ENCODE data around the gene UBE2K. TPM values are rescaled to one million over a fixed set of nuclear protein-coding genes. Genes with fewer than 3 reads are reported as not detected.
A peak's percentile ranks its signal among the peaks of the same experiment; 100 is the strongest.
"Not testable (repeated sequence)": the region's sequence is repeated elsewhere in the genome, so short reads cannot be mapped to it uniquely, and the experiment has no call there.

Gene UBE2K, protein sequence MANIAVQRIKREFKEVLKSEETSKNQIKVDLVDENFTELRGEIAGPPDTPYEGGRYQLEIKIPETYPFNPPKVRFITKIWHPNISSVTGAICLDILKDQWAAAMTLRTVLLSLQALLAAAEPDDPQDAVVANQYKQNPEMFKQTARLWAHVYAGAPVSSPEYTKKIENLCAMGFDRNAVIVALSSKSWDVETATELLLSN
- total RNA-seq: 10 to 100 TPM; 31.7 to 41.5 (median 34.3) TPM

DNA sequence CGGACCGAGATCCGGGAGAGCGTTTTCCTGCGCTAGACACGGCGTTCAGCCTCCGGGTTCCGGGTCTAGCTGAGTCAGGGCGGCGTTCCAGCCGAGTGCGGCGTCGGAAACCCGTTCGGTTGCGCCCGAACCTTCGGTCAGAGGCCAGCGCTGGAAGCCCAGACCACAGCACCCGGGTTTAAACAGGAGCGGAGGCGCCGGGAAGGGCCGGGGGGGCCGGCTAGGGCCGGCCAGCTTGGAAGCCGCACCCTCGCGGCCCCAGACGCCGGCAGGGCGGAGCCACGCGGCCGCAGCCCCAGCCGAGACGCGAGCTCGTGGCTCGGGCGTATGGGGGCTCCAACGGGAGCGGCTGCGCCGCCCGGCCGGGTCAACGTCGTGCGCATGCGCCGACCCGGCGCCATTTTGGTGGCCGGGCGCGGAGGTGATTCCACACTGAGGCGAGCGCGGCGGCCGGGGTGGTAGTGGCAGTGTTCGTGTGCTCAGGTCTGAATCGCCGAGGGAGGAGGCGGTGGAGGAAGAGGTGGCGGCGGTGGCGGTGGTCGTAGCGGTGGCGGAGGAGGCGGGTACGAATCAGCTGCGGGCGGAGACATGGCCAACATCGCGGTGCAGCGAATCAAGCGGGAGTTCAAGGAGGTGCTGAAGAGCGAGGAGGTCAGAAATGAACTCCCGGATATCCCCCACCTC lies at the start of gene UBE2K:
UBE2K (plus strand) TSS at position 397 of the 684 bp plus-strand sequence; CDS start at position 589, 192 bp downstream.
- Histone ChIP-seq H3K27me3 (no peaks in the 10 kb centered on the region), H3K36me3 (peaks cover 0 to 8% (median 3%) of the 10 kb centered on the region in 4 donors), H3K4me3 (peak within 1 kb of the TSS; percentile 85 to 92 (median 88)), H3K4me1 (peaks cover 12 to 50% (median 40%) of the 10 kb centered on the region in 4 donors), H3K9me3 (no peaks in the 10 kb centered on the region), H3K27ac (replicated peaks in 1 of 4) (peak within 1 kb of the TSS; percentile 92 to 96 (median 94))
- intact Hi-C loops (cut with DNase I): loop anchor here (2.0 to 10.0 kb wide), 4 partner anchors 56 to 279 kb away; partner anchors contain the start of genes PDS5A and UGDH
- peak; percentile 94 for DNase-seq (ENCODE audit: extremely low spot score)
- TF ChIP-seq POLR2AphosphoS5 (IDR thresholded peaks at IDR 0.05): peak; percentile 79 to 93
- TF ChIP-seq, protein P1, sequence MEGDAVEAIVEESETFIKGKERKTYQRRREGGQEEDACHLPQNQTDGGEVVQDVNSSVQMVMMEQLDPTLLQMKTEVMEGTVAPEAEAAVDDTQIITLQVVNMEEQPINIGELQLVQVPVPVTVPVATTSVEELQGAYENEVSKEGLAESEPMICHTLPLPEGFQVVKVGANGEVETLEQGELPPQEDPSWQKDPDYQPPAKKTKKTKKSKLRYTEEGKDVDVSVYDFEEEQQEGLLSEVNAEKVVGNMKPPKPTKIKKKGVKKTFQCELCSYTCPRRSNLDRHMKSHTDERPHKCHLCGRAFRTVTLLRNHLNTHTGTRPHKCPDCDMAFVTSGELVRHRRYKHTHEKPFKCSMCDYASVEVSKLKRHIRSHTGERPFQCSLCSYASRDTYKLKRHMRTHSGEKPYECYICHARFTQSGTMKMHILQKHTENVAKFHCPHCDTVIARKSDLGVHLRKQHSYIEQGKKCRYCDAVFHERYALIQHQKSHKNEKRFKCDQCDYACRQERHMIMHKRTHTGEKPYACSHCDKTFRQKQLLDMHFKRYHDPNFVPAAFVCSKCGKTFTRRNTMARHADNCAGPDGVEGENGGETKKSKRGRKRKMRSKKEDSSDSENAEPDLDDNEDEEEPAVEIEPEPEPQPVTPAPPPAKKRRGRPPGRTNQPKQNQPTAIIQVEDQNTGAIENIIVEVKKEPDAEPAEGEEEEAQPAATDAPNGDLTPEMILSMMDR (IDR thresholded peaks at IDR 0.05): peak in 1 of 3 experiments; percentile 18
- TF ChIP-seq EP300 (IDR thresholded peaks at IDR 0.05): no peak
- peak; percentile 78 for TF ChIP-seq POLR2A (IDR thresholded peaks at IDR 0.05; ENCODE audit: low read depth)
- 0% methylated on average over 16 of the region's 84 CpGs for WGBS

DNA sequence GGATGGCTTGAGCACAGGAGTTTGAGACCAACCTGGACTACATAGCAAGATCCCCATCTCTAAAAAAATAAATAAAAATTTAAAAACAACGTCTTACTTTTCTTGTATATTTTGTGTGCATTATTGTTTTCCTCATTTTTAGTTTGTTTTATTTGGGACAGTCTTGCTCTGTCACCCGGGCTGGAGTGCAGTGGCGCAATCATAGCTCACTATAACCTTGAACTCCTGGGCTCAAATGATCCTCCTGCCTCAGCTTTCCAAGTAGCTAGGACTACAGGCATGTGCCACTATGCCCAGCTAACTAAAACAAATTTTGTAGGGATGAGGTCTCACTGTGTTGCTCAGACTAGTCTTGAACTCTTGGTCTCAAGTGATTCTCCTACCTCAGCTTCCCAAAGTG lies 49.7 kb upstream of the UBE2K start:
- H3K4me3 ChIP-seq: no peak overlapping the region
- DNase-seq (ENCODE audit: extremely low spot score): no peak
- no peaks in the 10 kb centered on the region for H3K27me3 ChIP-seq
- H3K9me3 ChIP-seq: no peaks in the 10 kb centered on the region
- H3K4me1 ChIP-seq: no peaks in the 10 kb centered on the region
- no peaks in the 10 kb centered on the region for H3K36me3 ChIP-seq
- WGBS: 92% methylated on average over 3 of the region's 3 CpGs
- no peak for TF ChIP-seq POLR2A (IDR thresholded peaks at IDR 0.05; ENCODE audit: low read depth)
- TF ChIP-seq EP300 (IDR thresholded peaks at IDR 0.05): no peak
- TF ChIP-seq, protein P1 (IDR thresholded peaks at IDR 0.05): no peak
- TF ChIP-seq POLR2AphosphoS5 (IDR thresholded peaks at IDR 0.05): no peak
- intact Hi-C loops (cut with DNase I): no loop called here
- no peak overlapping the region for H3K27ac ChIP-seq (replicated peaks in 1 of 4)

GRCh38 chr4:39648827-39649558 lies 48.9 kb upstream of the UBE2K start:
- intact Hi-C loops (cut with DNase I): no loop called here
- Histone ChIP-seq H3K36me3 (no peaks in the 10 kb centered on the region), H3K27me3 (no peaks in the 10 kb centered on the region), H3K4me3 (no peak overlapping the region), H3K4me1 (no peaks in the 10 kb centered on the region), H3K9me3 (no peaks in the 10 kb centered on the region), H3K27ac (replicated peaks in 1 of 4) (no peak overlapping the region)
- TF ChIP-seq POLR2AphosphoS5 (IDR thresholded peaks at IDR 0.05) (no peak), EP300 (IDR thresholded peaks at IDR 0.05) (no peak), POLR2A (IDR thresholded peaks at IDR 0.05; ENCODE audit: low read depth) (no peak)
- TF ChIP-seq, protein P1 (IDR thresholded peaks at IDR 0.05): no peak
- DNase-seq (ENCODE audit: extremely low spot score): no peak
- 95% methylated on average over 2 of the region's 6 CpGs for WGBS

GRCh38 chr4:39649639-39650265 lies 48.2 kb upstream of the UBE2K start:
- TF ChIP-seq EP300 (IDR thresholded peaks at IDR 0.05): no peak
- TF ChIP-seq POLR2A (IDR thresholded peaks at IDR 0.05; ENCODE audit: low read depth): no peak
- no peak for TF ChIP-seq POLR2AphosphoS5 (IDR thresholded peaks at IDR 0.05)
- TF ChIP-seq, protein P1 (IDR thresholded peaks at IDR 0.05): no peak
- Histone ChIP-seq H3K27me3 (no peaks in the 10 kb centered on the region), H3K36me3 (no peaks in the 10 kb centered on the region), H3K4me1 (peaks cover 0 to 3% (median 0%) of the 10 kb centered on the region in 4 donors), H3K4me3 (no peak overlapping the region), H3K27ac (replicated peaks in 1 of 4) (no peak overlapping the region), H3K9me3 (no peaks in the 10 kb centered on the region)
- intact Hi-C loops (cut with DNase I): no loop called here
- DNase-seq (ENCODE audit: extremely low spot score): no peak
- WGBS: 93% methylated on average over 2 of the region's 2 CpGs

- H3K27ac ChIP-seq (replicated peaks in 1 of 4); H3K27me3 ChIP-seq; intact Hi-C loops (cut with DNase I); H3K9me3 ChIP-seq; H3K36me3 ChIP-seq; H3K4me3 ChIP-seq; DNase-seq (ENCODE audit: extremely low spot score): not testable (repeated sequence)
- peaks cover 0 to 19% (median 3%) of the 10 kb centered on the region in 4 donors for H3K4me1 ChIP-seq
- WGBS: 95% methylated on average over 4 of the region's 4 CpGs
These were observed 46.4 kb upstream of the UBE2K start for GRCh38 chr4:39651586-39651985.

Data from esophagus muscularis mucosa (tissue), 4 donors.